Renal cortex interstitium (tissue), 11 donors: ENCODE measurements around the gene FUT8. TPM values are rescaled to one million over a fixed set of nuclear protein-coding genes. Genes with fewer than 3 reads are reported as not detected.
A peak's percentile ranks its signal among the peaks of the same experiment; 100 is the strongest.

Experiments used
- DNase-seq, 11 donors: peaks; one replicate each; pipeline ENCODE4 v3.0.0-alpha.2; 2013; ENCODE audit warnings: low read depth in 9 of 11, low spot score in 4 of 11; ENCODE audit errors: extremely low read depth in 1 of 11
- polyA plus RNA-seq, 3 donors: library from polyadenylated mRNA; unstranded; fragments of 120-200 nt; gene quantifications; one replicate each; pipeline ENCODE4 v1.2.1, GENCODE V29; 2013; ENCODE audit not compliant: insufficient read length in 3 of 3

The FUT8 gene
- polyA plus RNA-seq, 3 donors: 16.4 to 19.5 (median 17.6) TPM

DNA sequence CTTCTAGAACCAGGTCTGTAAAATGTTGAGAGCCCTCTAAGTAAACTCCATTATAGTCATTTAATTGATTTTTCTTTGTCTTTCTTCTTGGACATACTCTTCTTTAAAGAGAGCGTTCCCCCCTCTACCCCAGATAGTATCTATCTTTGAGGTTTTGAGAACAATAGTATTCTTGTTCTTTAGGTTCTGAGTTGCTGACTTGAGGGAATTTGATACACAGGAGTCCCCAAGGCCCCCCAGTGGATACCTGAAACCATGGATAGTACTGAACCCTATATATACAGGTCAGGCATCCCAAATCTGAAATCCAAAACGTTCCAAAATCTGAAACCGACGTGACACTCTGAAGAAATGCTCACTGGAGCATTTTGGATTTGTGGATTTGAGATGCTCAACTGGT lies 65.5 kb downstream of the FUT8 start:
- no peak for DNase-seq

DNA sequence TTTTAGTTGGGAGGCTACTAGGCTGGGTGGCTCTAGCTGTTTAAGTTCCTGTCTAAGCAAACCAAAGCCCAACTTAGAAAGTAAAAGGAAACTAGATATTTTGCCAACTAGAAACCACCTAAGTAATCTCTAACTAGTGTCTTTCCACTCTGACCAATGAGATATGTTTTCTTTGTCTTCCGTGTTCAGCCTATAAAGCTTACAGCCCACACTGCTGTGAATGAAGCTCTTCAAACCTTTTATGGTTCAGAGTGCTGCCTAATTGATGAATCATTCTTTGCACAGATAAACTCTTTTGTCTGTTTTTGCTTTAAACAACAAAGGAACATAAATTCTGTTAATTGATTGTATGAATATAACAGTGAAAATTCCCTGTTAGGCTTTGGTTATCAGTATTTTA lies 66.1 kb downstream of the FUT8 start:
- no peak for DNase-seq

DNA sequence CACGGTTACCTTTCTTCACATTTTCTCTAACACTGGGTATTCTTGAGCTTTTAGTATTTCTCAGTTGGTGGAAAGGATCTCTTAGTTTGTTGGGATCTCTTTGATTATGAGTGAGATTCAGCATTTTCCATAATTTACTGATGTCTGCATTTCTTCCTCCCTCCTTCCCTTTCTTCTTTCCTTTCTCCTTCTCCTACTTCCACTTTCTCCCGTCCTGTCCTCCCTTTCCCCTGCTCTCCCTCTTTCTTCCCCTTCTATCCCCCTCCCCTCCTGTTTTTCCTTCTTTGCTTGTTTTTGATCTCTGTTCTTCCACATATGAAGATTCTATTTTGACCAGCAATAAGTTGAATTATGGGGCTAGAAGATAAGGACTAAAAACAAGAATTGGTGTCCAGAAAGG lies 66.9 kb downstream of the FUT8 start:
- DNase-seq: no peak

DNA sequence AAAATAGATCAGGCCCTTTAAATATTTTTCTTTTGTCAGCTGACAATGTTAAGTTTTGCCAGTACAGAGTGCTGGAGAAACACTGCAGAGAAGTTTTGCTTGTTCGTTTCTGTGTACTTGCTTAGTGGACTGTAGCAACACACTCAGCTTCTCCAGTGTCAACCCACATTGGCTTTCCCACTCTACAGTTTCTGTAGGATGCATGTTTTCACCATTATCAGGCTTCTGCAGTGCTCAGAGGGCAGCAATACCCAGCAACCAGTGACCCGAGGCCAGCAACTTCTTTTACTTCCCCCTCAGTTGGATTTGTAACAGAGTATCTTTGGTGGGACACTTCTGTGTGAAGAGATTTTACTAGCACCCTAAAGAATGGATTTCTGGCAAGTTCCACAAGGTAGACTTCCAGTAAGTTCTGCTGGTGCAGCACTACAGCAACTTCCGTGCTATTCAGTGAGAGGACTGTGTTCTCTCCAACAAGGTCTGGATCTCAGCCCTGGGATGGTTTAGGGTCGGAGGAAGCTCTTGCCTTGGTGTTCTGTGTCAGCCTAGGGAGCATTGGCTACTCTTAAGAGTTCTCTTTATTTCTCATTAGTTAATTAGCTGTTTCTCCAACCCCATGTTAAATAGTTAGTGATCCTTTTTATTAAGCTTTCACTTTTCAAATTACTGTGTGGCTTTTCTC lies 70.4 kb downstream of the FUT8 start:
- DNase-seq: peak in 2 of 11 donors; percentile 2 to 5

DNA sequence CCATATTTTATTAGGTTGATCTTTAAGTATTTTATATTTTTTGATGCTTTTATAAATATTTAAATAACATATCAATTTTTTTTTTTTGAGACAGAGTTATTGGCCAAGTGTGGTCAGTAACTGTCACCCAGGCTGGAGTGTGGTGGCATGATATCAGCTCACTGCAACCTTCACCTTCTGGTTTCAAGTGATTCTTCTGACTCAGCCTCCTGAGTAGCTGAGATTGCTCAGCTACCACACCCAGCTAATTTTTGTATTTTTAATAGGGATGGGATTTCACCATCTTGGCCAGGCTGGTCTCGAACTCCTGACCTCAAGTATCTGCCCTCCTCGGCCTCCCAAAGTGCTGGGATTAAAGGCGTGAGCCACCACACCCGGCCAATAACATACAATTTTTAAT lies 71.1 kb downstream of the FUT8 start:
- DNase-seq: no peak

DNA sequence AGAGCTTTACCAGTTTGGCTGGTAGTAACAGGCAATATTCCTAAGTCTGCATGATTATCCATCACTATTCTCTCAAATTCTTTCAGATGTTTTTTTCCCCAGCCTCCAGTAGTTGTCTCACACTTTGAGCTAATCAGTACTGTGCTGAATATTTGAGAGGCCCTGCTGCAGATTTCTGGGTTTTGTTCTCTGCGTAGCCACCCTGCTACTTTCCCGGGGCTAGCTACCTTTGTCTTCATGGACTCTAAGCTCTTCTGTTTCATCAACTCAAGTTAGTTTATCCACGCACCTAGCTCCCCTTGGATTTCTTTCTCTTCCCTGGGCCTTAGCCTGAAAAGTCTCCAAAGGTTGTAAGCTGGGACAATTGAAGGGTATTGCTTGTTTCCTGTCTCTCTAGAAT lies 73.0 kb downstream of the FUT8 start:
- no peak for DNase-seq

DNA sequence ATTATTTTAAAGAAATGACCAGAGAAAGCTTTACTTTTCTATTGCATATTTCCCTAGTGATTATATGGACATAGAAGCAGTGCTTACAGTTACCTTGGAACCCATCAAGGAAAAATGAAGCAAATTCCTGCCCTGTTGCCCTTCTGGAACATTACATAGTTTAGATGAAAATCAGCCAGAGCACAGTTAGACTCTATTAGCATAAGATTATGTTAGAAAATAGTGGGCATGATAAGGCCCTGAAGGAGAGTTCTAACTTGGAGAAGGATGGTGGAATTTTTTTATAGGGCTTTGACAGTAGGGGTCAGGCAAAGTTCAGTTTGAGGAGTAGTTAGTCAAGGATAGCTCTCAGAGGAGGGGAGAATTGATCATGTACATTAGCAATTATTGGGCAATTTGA lies 74.3 kb downstream of the FUT8 start:
- no peak for DNase-seq

DNA sequence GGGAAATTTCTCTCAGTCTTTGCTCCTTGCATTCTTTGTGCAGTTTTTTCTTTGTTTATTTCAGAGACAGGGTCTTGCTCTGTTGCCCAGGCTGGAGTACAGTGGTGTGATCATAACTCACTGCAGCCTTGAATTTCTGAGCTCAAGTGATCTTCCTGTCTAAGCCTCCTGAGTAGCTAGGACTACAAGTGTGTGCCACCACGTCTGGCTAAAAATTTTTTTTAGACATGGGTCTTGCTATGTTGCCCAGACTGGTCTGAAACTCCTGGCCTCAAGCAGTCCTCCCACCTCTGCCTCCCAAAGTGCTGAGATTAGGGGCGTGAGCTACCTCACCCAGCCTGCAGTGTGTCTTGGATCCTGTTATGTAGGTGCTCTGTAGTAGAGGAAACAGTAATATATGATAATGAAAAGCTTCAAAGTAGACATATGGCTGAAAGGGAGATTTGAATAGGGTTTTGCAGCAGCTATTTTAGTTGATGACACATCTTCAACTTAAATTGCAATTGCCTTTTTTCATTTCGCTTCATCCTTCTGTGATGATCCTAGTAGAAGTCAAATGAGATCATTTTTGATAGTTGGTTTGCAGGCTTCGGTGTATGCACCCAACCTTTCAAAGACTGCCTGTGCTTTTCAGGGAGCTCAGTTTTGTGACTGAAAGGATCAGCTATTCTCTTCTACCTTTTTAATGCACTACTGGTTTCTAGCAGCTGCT lies 75.4 kb downstream of the FUT8 start:
- DNase-seq: no peak

DNA sequence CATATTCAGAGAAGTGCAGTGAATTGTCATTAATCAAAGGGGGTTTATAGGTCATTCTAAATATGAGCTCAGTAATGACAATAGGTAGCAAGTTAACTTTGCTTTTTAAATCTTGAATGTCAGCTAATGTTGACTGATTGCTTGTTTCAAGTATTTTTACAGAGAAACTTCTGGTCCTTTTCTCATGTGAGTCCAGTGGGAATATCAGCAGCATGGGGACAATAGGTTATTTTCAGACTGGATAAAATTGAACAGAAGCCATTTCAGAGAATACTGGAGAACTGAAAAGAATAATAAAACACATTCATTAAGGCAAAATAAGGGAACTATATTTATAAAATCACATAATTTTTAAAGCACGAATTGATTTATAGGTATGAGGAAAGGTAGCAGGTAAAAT lies 78.7 kb downstream of the FUT8 start:
- DNase-seq: no peak

DNA sequence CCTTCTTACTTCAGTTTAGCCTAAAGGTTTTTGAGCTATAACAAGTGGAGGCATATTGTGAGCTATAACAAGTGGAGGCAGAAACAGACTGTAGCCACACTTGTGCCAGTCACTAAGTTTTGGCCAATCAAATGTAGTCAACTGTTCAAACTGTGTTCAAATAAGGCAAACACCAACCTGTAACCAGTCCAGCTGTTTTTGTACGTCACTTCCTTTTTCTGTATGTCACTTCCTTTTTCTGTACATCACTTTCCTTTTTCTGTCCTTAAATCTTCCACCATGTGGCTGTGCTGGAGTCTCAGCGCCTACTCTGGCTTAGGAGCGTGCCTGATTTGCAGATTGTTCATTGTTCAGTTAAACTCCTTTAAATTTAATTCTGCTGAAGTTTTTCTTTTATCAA lies 79.7 kb downstream of the FUT8 start:
- no peak for DNase-seq

DNA sequence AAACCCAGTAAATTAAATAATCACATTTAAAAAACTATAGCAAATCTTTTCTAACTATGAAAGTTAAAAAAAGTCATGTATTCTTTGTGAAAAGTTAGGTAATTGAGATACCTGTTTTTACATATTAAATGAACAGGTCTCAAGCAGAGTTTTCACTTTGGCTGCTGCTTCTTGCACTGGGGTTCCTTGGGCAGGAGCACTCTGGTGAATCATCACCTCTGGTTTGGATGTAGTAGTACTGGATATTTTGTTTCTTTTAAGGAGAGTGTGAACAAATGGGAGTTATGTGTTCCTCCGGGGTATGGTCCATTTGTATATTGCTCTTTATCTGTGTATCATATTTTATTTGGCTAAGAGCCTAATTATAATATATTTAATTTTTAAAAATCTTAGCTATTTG lies 82.7 kb downstream of the FUT8 start:
- no peak for DNase-seq

DNA sequence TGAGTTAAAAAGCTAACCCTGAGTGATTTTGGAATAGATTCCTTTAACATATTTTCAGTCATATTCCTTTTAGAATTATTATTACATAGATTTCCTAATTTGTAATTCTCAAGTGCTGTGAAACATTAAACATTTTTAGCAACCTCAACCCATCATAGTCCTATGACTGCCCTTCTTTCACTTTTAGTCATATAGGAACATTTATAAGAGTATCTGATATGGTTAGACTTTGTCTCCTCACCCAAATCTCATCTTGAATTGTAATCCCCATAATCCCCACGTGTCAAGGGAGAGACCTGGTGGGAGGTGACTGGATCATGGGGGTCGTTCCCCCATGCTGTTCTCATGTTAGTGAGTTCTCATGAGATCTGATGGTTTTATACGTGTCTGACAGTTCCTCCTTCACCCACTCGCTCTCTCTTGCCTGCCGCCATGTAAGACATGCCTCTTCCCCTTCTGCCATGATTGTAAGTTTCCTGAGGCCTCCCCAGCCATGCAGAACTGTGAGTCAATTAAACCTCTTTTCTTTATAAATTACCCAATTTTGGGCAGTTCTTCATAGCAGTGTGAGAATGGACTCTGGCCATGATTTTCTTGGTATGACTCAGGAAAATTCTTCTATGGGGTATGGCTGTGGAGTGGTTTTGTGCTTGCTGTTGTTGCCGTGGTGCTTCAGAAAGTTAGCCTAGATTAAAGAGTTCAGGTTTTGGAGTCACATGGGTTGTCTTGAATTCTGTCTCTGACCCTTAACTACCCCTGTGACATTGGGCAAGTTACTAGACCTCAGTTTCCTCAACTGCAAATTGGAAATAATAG lies 83.9 kb downstream of the FUT8 start:
- no peak for DNase-seq

DNA sequence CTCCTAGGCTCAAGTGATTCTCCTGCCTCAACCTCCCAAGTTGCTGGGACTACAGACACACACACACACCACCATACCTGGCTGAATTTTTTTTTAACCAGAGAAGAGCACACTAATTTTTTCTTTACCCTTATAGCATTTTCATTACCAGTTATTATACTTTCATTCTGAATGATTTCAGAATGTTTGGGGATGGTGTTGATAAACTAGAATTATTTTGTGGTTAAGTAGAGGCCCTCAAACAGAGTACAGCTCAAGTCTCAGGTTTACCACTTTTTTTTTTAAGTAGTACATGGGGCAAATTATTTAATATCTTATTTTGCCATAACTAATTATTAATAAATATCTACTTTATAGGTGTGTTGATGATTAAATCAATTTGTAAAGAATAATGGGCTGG lies 86.6 kb downstream of the FUT8 start:
- no peak for DNase-seq

DNA sequence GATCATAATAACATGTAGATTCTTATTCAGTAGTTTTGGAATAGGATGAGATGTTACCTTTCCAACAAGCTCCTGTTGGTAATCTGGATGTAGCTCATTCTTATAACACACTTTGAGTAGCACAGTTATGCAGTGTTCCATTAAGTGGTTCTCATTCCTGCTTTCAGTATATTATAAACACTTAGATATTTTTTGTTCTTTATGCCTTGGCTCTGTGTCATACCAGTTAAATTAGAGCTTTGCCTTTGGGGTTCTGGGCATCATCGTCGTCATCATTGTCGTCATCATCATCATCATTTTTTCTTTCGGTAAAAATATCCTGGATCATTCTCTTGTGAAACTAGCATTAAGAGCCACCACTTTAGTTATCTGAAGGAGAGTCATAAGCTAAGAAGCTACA lies 87.5 kb downstream of the FUT8 start:
- DNase-seq: no peak

DNA sequence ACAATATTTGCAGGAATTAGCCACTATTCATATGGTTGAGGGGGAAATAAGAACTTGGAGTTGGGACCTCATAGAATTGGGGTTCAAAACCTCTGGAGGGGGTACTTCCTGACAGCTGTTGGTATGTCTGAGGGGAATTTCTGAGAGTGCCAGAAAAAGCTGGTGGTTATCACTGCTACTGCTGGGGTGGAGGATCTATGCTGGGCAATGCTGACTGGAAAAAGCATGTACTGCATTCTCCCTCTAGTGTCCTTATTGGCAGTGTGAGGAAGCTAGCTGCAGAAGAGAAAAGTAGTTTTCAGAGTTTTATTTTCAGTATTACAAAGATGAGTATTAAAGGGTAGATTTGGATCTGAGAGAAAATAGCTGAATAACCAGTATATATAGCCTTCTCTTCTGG lies 88.8 kb downstream of the FUT8 start:
- no peak for DNase-seq

DNA sequence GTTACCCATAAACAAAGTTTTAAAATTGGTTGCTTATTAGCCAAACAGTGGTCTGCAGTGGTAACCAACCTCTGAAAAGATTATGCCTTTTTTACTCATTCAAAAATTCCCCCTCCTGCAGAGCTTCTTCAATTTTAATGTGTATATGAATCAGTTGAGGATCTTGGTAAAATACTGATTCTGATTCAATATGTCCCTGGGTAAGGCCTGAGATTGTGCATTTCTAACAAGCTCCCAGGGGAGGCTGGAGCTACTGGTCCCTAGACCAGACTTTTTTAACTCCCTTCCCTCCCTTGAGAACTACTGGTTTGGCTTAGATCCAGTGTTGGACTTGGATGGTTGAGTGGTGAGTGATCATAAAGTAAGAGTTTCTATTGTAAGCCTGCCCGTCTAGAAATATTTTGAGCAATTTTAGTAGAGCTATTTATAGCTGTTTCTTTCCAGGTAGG lies 90.2 kb downstream of the FUT8 start:
- DNase-seq: no peak

DNA sequence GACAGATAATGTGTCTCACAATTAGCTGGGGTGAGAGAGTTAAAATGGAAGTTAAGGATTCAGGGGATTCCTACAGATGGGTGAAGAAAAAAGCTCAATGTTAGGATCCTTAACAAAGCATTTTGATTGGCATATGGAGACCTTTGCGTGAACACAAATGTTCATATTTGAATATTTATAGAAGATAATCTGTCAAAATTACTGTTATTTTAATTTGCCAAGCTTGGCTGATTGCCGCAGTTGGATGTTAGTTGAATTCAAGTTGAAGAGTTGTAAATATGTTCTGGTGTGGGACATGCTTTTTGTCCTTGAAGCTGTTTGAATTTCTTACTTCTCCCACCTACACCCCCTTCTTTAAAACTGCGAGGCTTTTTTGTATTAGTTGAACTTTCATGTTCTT lies 91.2 kb downstream of the FUT8 start:
- no peak for DNase-seq

DNA sequence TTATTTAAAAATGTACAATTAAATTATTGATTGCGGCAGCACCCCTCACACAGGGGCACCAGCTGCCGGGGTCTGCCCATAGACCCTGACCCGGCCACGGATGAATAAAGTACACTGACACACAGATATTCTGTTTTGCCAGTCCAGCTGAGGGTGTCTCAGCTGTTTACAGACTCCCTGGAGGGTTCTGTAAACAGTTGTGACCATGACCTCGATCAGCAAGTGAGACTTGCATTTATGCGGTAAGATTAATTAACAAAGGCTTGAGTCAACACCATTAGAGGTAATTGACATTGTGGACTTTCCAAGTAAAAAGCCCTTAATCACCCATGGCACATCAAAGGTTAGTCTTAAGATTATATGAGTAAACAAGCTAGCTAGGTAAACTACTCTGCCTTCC lies 94.3 kb downstream of the FUT8 start:
- no peak for DNase-seq

DNA sequence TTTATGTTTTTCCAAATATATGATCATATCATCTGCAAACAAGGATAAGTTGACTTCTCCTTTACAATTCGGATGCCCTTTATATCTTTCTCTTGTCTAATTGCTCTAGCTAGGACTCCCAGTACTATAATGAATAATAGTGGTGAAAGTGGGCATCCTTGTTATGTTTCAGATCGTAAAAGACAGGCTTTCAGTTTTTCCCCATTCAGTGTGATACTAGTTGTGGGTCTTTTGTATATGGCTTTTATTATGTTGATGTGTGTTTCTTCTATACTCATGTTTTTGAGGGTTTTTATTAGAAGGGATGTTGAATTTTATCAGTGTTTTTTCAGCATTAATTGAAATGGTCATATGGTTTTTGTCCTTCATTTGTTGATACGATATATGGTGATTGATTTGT lies 97.3 kb downstream of the FUT8 start:
- no peak for DNase-seq

DNA sequence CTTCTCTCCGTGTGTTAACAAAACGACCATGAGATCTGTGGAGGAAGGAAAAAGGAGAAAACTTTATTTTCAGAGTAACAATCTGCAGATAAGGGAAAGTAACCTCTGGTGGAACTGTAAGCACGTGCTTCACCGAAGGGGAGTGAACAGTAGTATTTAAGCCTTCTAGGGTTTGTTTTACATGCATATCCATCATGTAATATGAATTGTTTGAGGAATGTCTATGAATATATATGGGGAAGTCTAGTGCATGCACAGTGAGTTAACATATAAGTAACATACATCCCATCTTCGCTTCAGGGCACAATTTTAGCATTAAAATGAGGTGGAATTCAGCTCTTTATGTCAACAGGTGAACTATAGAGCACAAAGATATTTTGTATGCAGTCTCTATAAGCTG lies 101.1 kb downstream of the FUT8 start:
- no peak for DNase-seq
